SHP77 treated with DMSO at 0.1 percent for 48 hours (cell line): ENCODE measurements around the gene WNT4.

Experiments
- DNase-seq: peaks from one replicate; lab custom pipeline; 2025; lab: John Stamatoyannopoulos, UW

Gene WNT4

GRCh38 chr1:22129501-22130117, 13.3 kb downstream of the WNT4 start:
- no peak for DNase-seq

GRCh38 chr1:22128392-22128791, 14.5 kb downstream of the WNT4 start:
- DNase-seq, result no peak

GRCh38 chr1:22127731-22128130, 15.2 kb downstream of the WNT4 start:
- no peak for DNase-seq

GRCh38 chr1:22127248-22127647, 15.6 kb downstream of the WNT4 start:
- DNase-seq, result no peak

GRCh38 chr1:22126531-22126930, 16.4 kb downstream of the WNT4 start:
- DNase-seq, result no peak

- no peak for DNase-seq
Observed at GRCh38 chr1:22124592-22125229, 18.2 kb downstream of the WNT4 start.

- no peak for DNase-seq
Observed at GRCh38 chr1:22123901-22124404, 18.9 kb downstream of the WNT4 start.

- no peak for DNase-seq
Observed at GRCh38 chr1:22123071-22123390, 19.9 kb downstream of the WNT4 start.

- no peak for DNase-seq
Observed at GRCh38 chr1:22122273-22123070, 20.4 kb downstream of the WNT4 start.

- DNase-seq, result no peak
Observed at GRCh38 chr1:22121421-22121911, 21.4 kb downstream of the WNT4 start.

GRCh38 chr1:22120469-22120790, 22.5 kb downstream of the WNT4 start:
- no peak for DNase-seq

- DNase-seq, result no peak
Observed at GRCh38 chr1:22119626-22120468, 23.1 kb downstream of the WNT4 start.

GRCh38 chr1:22118291-22118992, 24.5 kb downstream of the WNT4 start:
- DNase-seq, result no peak

- DNase-seq, result no peak
Observed at GRCh38 chr1:22117851-22118250, 25.0 kb downstream of the WNT4 start.

- no peak for DNase-seq
Observed at GRCh38 chr1:22117238-22117637, 25.7 kb downstream of the WNT4 start.

GRCh38 chr1:22115286-22115685, 27.6 kb downstream of the WNT4 start:
- no peak for DNase-seq

GRCh38 chr1:22114083-22115012, 28.5 kb downstream of the WNT4 start:
- DNase-seq, result peak; percentile 33

- DNase-seq, result no peak
Observed at GRCh38 chr1:22112554-22112953, 30.3 kb downstream of the WNT4 start.

GRCh38 chr1:22111620-22112019, 31.3 kb downstream of the WNT4 start:
- no peak for DNase-seq

- no peak for DNase-seq
Observed at GRCh38 chr1:22111115-22111514, 31.8 kb downstream of the WNT4 start.
